Limb (tissue), 2 donors: ENCODE measurements around the gene APEH.
"Not testable (repeated sequence)": the region's sequence is repeated elsewhere in the genome, so short reads cannot be mapped to it uniquely, and the experiment has no call there.

Experiments
- DNase-seq, 2 donors: peaks; one replicate each; pipeline ENCODE4 v3.0.0-alpha.2; 2016; ENCODE audit errors: extremely low spot score in 2 of 2

The APEH gene

GRCh38 chr3:49668414-49668797 lies 5.7 kb upstream of the APEH start:
- DNase-seq: no peak

- DNase-seq: no peak
Measured at GRCh38 chr3:49668861-49669260, 5.3 kb upstream of the APEH start.

- DNase-seq: no peak
Measured at GRCh38 chr3:49669352-49669751, 4.8 kb upstream of the APEH start.

GRCh38 chr3:49670940-49671290 lies 3.2 kb upstream of the APEH start:
- DNase-seq: no peak

GRCh38 chr3:49671291-49672288 lies 2.6 kb upstream of the APEH start:
- DNase-seq: peak; percentile 50 to 83

GRCh38 chr3:49673121-49673714 lies 933 bp upstream of the APEH start:
- DNase-seq: no peak

- no peak for DNase-seq
Measured at GRCh38 chr3:49674497-49674983, 389 bp downstream of the APEH start.

- no peak for DNase-seq
Measured at GRCh38 chr3:49675912-49676311, 1.8 kb downstream of the APEH start.

- no peak for DNase-seq
Measured at GRCh38 chr3:49680493-49681231, 6.5 kb downstream of the APEH start.

GRCh38 chr3:49681232-49681522 lies 7.0 kb downstream of the APEH start:
- no peak for DNase-seq

- DNase-seq: no peak
Measured at GRCh38 chr3:49681543-49681942, 7.4 kb downstream of the APEH start.

GRCh38 chr3:49683162-49683561 lies 9.0 kb downstream of the APEH start:
- no peak for DNase-seq

- not testable (repeated sequence) for DNase-seq
Measured at GRCh38 chr3:49684453-49684852, 10.3 kb downstream of the APEH start.

- DNase-seq: not testable (repeated sequence)
Measured at GRCh38 chr3:49685103-49685502, 11.0 kb downstream of the APEH start.

GRCh38 chr3:49685846-49686245 lies 11.7 kb downstream of the APEH start:
- DNase-seq: not testable (repeated sequence)

GRCh38 chr3:49686346-49686745 lies 12.2 kb downstream of the APEH start:
- DNase-seq: peak in 1 of 2 donors; percentile 58

- DNase-seq: peak in 1 of 2 donors; percentile 65
Measured at GRCh38 chr3:49686769-49687423, 12.7 kb downstream of the APEH start.

- DNase-seq: not testable (repeated sequence)
Measured at GRCh38 chr3:49687424-49687795, 13.3 kb downstream of the APEH start.

GRCh38 chr3:49688338-49689045 lies 14.3 kb downstream of the APEH start:
- DNase-seq: not testable (repeated sequence)

GRCh38 chr3:49689046-49689907 lies 15.1 kb downstream of the APEH start, which contains the start of the genes MST1 and RNF123:
MST1 (minus strand) TSS chr3:49689474; CDS start chr3:49688691, 783 bp downstream.
RNF123 (plus strand) TSS chr3:49689557; CDS start chr3:49691166, 1,609 bp downstream.
- peak; percentile 88 to 96 for DNase-seq
